ENCODE results near the gene NLK.

NLK gene

GRCh38 chr17:28100251-28100650, 57.8 kb downstream of the NLK start:
- POLR2A ChIA-PET (ENCODE audit: low non-redundant PET): no interaction called here
- CTCF ChIA-PET: no interaction called here
- no peak overlapping the region for H3K27ac ChIP-seq
- no peak for DNase-seq (ENCODE audit: low spot score)
- no peak for TF ChIP-seq CTCF (conservative IDR thresholded peaks at IDR 0.05; ENCODE audit: low read depth)

GRCh38 chr17:28100936-28101335, 58.5 kb downstream of the NLK start:
- TF ChIP-seq CTCF (conservative IDR thresholded peaks at IDR 0.05; ENCODE audit: low read depth): no peak
- H3K27ac ChIP-seq: no peak overlapping the region
- CTCF ChIA-PET: no interaction called here
- POLR2A ChIA-PET (ENCODE audit: low non-redundant PET): no interaction called here
- no peak for DNase-seq (ENCODE audit: low spot score)

GRCh38 chr17:28101919-28102318, 59.4 kb downstream of the NLK start:
- CTCF ChIA-PET: interaction anchor here (1.2 kb wide), 1 partner anchor 14 kb away, joined by 16 read pairs; no protein-coding TSS in a partner anchor
- DNase-seq (ENCODE audit: low spot score): no peak

GRCh38 chr17:28105501-28105900, 63.0 kb downstream of the NLK start:
- ChIA-PET CTCF (no interaction called here), POLR2A (ENCODE audit: low non-redundant PET) (no interaction called here)
- no peak for DNase-seq (ENCODE audit: low spot score)
- no peak for TF ChIP-seq CTCF (conservative IDR thresholded peaks at IDR 0.05; ENCODE audit: low read depth)
- no peak overlapping the region for H3K27ac ChIP-seq

More at GRCh38 chr17:28101919-28102318, 59.4 kb downstream of the NLK start:
- TF ChIP-seq CTCF (conservative IDR thresholded peaks at IDR 0.05; ENCODE audit: low read depth): no peak
- POLR2A ChIA-PET (ENCODE audit: low non-redundant PET): no interaction called here
- H3K27ac ChIP-seq: no peak overlapping the region

- no peak for TF ChIP-seq CTCF (conservative IDR thresholded peaks at IDR 0.05; ENCODE audit: low read depth)
- ChIA-PET POLR2A (ENCODE audit: low non-redundant PET) (no interaction called here), CTCF (no interaction called here)
Observed at GRCh38 chr17:28110184-28110583, 67.7 kb downstream of the NLK start.

GRCh38 chr17:28112181-28112580, 69.7 kb downstream of the NLK start:
- no peak overlapping the region for H3K27ac ChIP-seq
- ChIA-PET POLR2A (ENCODE audit: low non-redundant PET) (no interaction called here), CTCF (no interaction called here)
- no peak for DNase-seq (ENCODE audit: low spot score)
- no peak for TF ChIP-seq CTCF (conservative IDR thresholded peaks at IDR 0.05; ENCODE audit: low read depth)

More at GRCh38 chr17:28110184-28110583, 67.7 kb downstream of the NLK start:
- H3K27ac ChIP-seq: no peak overlapping the region
- DNase-seq (ENCODE audit: low spot score): no peak

- ChIA-PET POLR2A (ENCODE audit: low non-redundant PET) (no interaction called here), CTCF (interaction anchor here (0.8 kb wide), 1 partner anchor 463 kb away, joined by 3 read pairs; no protein-coding TSS in a partner anchor)
- DNase-seq (ENCODE audit: low spot score): no peak
- TF ChIP-seq CTCF (conservative IDR thresholded peaks at IDR 0.05; ENCODE audit: low read depth): no peak
- no peak overlapping the region for H3K27ac ChIP-seq
Observed at GRCh38 chr17:28112606-28113005, 70.1 kb downstream of the NLK start.
